Esophagus muscularis mucosa (tissue), 4 donors: ENCODE measurements around the gene ROBO2. TPM values are rescaled to one million over a fixed set of nuclear protein-coding genes. Genes with fewer than 3 reads are reported as not detected.

Experiments
- DNase-seq: peaks from one replicate; pipeline ENCODE4 v3.0.0-alpha.2; 2017; ENCODE audit errors: extremely low spot score
- H3K27ac ChIP-seq, 4 donors: fragments of 200-600 bp; sonication (generic); replicated peaks in 1 of 4; 1 replicate in 3 of 4; 2 replicates in 1 of 4; pipeline ENCODE4 v1.5.1; 2016 to 2019; ENCODE audit warnings: mild to moderate bottlenecking in 1 of 4
- H3K27me3 ChIP-seq, 4 donors: fragments of 200-600 bp; sonication (generic); one replicate each; pipeline versions ENCODE4 v1.5.1 to v1.6.0; 2016 to 2019
- H3K36me3 ChIP-seq, 4 donors: fragments of 200-600 bp; sonication (generic); one replicate each; pipeline ENCODE4 v1.5.1; 2016 to 2019
- H3K4me1 ChIP-seq, 4 donors: fragments of 200-600 bp; sonication (generic); one replicate each; pipeline ENCODE4 v1.5.1; 2016 to 2019
- H3K4me3 ChIP-seq, 4 donors: fragments of 200-600 bp; sonication (generic); 1 replicate in 2 of 4; 2 replicates in 2 of 4; pipeline ENCODE4 v1.5.1; 2016 to 2019; ENCODE audit warnings: mild to moderate bottlenecking in 4 of 4, moderate library complexity in 1 of 4
- H3K9me3 ChIP-seq, 4 donors: fragments of 200-600 bp; sonication (generic); 1 replicate in 3 of 4; 2 replicates in 1 of 4; pipeline ENCODE4 v1.5.1; 2016 to 2019
- EP300 ChIP-seq: sonication (generic); formaldehyde crosslinking; IDR thresholded peaks from one replicate; pipeline ENCODE4 v1.6.1; 2017; ENCODE audit warnings: antibody characterized with exemption
- POLR2A ChIP-seq: fragments of 450-650 bp; IDR thresholded peaks from one replicate; pipeline ENCODE4 v1.6.1; 2017; ENCODE audit warnings: antibody characterized with exemption, moderate library complexity, mild to moderate bottlenecking, low read depth
- POLR2AphosphoS5 ChIP-seq, 2 donors: sonication (generic); formaldehyde crosslinking; IDR thresholded peaks; one replicate each; pipeline ENCODE4 v1.6.1; 2017; ENCODE audit warnings: antibody characterized with exemption in 2 of 2
- WGBS: methylation state at CpG from one replicate; pipeline ENCODE4 v1.1.5; 2018; 5-methylcytosine and 5-hydroxymethylcytosine counted together
- intact Hi-C: fragments of 100-400 bp; cut with DNase I; formaldehyde crosslinking; loops from one replicate; pipeline ENCODE4 v1.15.1; 2023
- total RNA-seq, 4 donors: library from RNA; depleted of rRNA; stranded (reverse); fragments of >200 nt; gene quantifications; one replicate each; pipeline versions ENCODE4 v1.1.0 to v1.2.1, GENCODE V29; 2016
- TF ChIP-seq, protein P1 (sequence below), 3 experiments: fragments of 200-600 bp in 2 of 3; fragments of 450-650 bp in 1 of 3; sonication (generic) in 2 of 3; IDR thresholded peaks; one replicate each; pipeline ENCODE4 v1.5.1; 2017 to 2019; ENCODE audit warnings: antibody characterized with exemption in 3 of 3, mild to moderate bottlenecking in 2 of 3, moderate library complexity in 1 of 3

Gene ROBO2
- total RNA-seq, 4 donors from 2014 or later: 0.83 to 2.1 (median 1.3) TPM

DNA sequence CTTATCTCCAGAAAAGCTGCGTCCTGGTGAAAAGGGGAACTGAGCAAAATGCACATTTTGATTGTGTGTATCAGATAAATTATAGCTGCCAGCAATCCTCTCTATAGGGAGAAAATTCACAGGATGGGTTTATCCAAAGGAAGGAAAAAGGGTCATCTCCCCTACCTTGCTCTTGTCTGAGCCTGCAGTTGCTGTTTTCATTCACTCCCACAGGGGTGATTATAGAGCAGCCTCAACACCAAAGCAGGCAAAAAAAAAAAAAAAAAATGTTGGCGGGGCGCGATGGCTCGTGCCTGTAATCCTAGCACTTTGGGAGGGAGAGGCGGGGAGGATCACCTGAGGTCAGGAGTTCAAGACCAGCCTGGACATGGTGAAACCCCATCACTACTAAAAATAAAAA, 333.7 kb downstream of the ROBO2 start:
- WGBS: 90% methylated on average over 6 of the region's 6 CpGs
- Histone ChIP-seq H3K27ac (no peak overlapping the region), H3K9me3 (no peaks in the 10 kb centered on the region), H3K4me1 (no peaks in the 10 kb centered on the region), H3K4me3 (no peak overlapping the region), H3K27me3 (no peaks in the 10 kb centered on the region), H3K36me3 (no peaks in the 10 kb centered on the region)
- no peak for DNase-seq
- intact Hi-C loops: no loop called here
- TF ChIP-seq, protein P1, sequence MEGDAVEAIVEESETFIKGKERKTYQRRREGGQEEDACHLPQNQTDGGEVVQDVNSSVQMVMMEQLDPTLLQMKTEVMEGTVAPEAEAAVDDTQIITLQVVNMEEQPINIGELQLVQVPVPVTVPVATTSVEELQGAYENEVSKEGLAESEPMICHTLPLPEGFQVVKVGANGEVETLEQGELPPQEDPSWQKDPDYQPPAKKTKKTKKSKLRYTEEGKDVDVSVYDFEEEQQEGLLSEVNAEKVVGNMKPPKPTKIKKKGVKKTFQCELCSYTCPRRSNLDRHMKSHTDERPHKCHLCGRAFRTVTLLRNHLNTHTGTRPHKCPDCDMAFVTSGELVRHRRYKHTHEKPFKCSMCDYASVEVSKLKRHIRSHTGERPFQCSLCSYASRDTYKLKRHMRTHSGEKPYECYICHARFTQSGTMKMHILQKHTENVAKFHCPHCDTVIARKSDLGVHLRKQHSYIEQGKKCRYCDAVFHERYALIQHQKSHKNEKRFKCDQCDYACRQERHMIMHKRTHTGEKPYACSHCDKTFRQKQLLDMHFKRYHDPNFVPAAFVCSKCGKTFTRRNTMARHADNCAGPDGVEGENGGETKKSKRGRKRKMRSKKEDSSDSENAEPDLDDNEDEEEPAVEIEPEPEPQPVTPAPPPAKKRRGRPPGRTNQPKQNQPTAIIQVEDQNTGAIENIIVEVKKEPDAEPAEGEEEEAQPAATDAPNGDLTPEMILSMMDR (IDR thresholded peaks at IDR 0.05): no peak
- TF ChIP-seq EP300: no peak
- no peak for TF ChIP-seq POLR2AphosphoS5 (IDR thresholded peaks at IDR 0.05)
- TF ChIP-seq POLR2A: no peak

DNA sequence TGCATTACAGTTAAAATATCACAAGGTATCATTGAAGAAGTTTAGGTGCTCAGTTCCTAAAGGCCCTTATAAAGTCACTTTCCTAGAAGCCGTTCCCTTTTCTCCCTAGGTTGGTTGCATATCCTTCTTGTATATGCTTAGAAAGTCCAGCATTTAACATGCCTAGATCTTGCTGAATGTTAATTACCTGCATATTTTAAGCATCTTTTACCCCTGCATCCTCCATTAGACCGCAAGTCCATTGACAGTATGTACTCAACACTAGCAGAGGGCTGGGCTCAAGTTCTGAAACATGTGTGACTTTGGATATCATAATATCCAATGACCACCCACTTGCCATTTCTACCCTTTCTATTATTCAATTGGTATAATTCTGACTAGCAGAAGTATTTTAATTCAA, 336.6 kb downstream of the ROBO2 start:
- H3K36me3 ChIP-seq: no peaks in the 10 kb centered on the region
- WGBS: 100% methylated on average over 2 of the region's 2 CpGs

DNA sequence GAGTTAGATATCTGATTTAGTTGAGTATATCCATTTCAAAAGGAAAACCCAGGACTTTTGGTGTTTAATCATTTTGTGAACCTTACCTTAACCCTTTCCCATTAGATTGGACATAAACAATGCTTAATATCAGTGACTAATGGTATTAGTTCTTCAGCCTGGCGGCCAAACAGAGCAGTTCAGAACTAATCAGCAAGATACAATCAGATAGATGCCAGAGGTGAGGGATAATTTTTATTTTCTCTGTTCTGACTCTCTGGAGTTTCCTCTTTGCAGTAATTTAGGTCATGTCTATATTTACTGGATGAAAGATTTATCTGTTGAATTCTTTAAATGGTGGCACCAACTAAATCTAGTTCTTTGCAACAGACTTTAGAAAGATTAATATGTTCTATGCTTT, 337.8 kb downstream of the ROBO2 start:
- Histone ChIP-seq H3K4me3 (no peak overlapping the region), H3K27me3 (no peaks in the 10 kb centered on the region), H3K4me1 (no peaks in the 10 kb centered on the region), H3K27ac (no peak overlapping the region), H3K36me3 (no peaks in the 10 kb centered on the region), H3K9me3 (no peaks in the 10 kb centered on the region)
- intact Hi-C loops: no loop called here
- 94% methylated on average over 1 of the region's 1 CpG for WGBS
- TF ChIP-seq, protein P1 (IDR thresholded peaks at IDR 0.05): no peak
- no peak for TF ChIP-seq POLR2AphosphoS5 (IDR thresholded peaks at IDR 0.05)
- no peak for TF ChIP-seq POLR2A
- TF ChIP-seq EP300: no peak
- DNase-seq: no peak

More for the DNA sequence above, 336.6 kb downstream of the ROBO2 start:
- Histone ChIP-seq H3K4me1 (no peaks in the 10 kb centered on the region), H3K27me3 (no peaks in the 10 kb centered on the region), H3K4me3 (no peak overlapping the region), H3K9me3 (no peaks in the 10 kb centered on the region), H3K27ac (no peak overlapping the region)
- no peak for DNase-seq
- TF ChIP-seq EP300 (no peak), POLR2AphosphoS5 (IDR thresholded peaks at IDR 0.05) (no peak), POLR2A (no peak)
- TF ChIP-seq, protein P1 (IDR thresholded peaks at IDR 0.05): no peak
- intact Hi-C loops: no loop called here

DNA sequence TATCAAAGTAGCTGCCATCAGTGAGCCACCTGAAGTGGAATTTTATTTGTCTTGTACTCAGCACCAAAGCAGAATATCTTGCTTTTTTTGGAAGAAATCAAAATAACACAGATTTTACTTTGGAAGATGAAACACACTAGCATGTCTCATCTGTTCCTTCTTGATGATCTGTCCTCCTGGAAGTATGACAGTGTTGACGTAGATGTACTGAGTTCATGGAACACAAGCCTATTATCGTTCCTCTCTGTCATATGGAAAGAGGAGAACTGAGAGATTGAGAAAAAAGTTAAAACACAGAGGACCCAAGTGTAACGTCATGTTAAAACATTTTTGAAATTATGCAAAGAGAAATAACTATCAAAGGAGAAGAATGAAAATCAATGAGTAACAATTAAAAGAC, 340.2 kb downstream of the ROBO2 start:
- Histone ChIP-seq H3K36me3 (no peaks in the 10 kb centered on the region), H3K27ac (no peak overlapping the region), H3K9me3 (no peaks in the 10 kb centered on the region), H3K4me3 (no peak overlapping the region), H3K27me3 (no peaks in the 10 kb centered on the region), H3K4me1 (no peaks in the 10 kb centered on the region)
- TF ChIP-seq, protein P1 (IDR thresholded peaks at IDR 0.05): no peak
- TF ChIP-seq EP300 (no peak), POLR2AphosphoS5 (IDR thresholded peaks at IDR 0.05) (no peak), POLR2A (no peak)
- intact Hi-C loops: no loop called here
- DNase-seq: no peak
- WGBS: 75% methylated on average over 3 of the region's 3 CpGs

DNA sequence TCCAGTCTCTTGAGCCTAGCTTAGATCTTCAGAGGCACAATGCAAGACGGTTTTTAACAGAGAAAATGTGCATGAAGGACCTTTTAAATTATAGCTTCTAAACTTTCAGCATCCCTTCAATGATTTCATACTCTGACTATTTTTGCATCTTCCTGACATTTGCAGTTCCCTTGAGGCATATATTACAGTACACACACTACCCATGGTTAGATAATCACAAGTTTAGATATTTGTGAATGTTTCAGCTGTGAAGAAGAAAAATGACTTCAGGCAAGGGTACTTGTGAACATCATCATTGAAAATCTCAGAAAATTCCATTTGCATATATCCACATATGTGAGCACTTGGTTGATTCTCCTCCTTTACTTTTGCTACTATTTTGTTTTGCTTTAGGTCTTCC, 341.5 kb downstream of the ROBO2 start:
- TF ChIP-seq EP300: no peak
- no peak for TF ChIP-seq POLR2A
- TF ChIP-seq, protein P1 (IDR thresholded peaks at IDR 0.05): no peak
- TF ChIP-seq POLR2AphosphoS5 (IDR thresholded peaks at IDR 0.05): no peak
- Histone ChIP-seq H3K9me3 (no peaks in the 10 kb centered on the region), H3K27me3 (no peaks in the 10 kb centered on the region), H3K27ac (no peak overlapping the region), H3K4me3 (no peak overlapping the region), H3K36me3 (no peaks in the 10 kb centered on the region), H3K4me1 (no peaks in the 10 kb centered on the region)
- DNase-seq: no peak
- WGBS: 0% methylated on average over 1 of the region's 1 CpG
- intact Hi-C loops: no loop called here
